K562 (cell line): Measurements from ENCODE around the gene CACNA2D2.

Experiments
- CC2D1A ChIP-seq: fragments of 450-650 bp; IDR thresholded peaks from 2 replicates; pipeline ENCODE4 v1.6.1; 2017; ENCODE audit warnings: mild to moderate bottlenecking
- CTCF ChIP-seq, 3 experiments: IDR thresholded peaks in 2 of 3; conservative IDR thresholded peaks in 1 of 3; 2 replicates each; pipeline ENCODE4 v1.5.1; 2011 to 2012; ENCODE audit warnings: low read length in 3 of 3, mild to moderate bottlenecking in 3 of 3, control low read depth in 2 of 3, improper control_type of control experiment in 1 of 3, inconsistent platforms in 1 of 3, low read depth in 1 of 3, mixed read lengths in 1 of 3, moderate library complexity in 1 of 3; ENCODE audit not compliant: insufficient read depth in 2 of 3
- ELF4 ChIP-seq: fragments of 450-650 bp; formaldehyde crosslinking; IDR thresholded peaks from 2 replicates; pipeline ENCODE4 v1.4.0; 2022; ENCODE audit warnings: missing genetic modification characterization
- FOXK1 ChIP-seq: sonication (generic); formaldehyde crosslinking; IDR thresholded peaks from 2 replicates; pipeline ENCODE4 v1.8.0; 2022; ENCODE audit warnings: missing genetic modification reagents, mild to moderate bottlenecking, borderline replicate concordance
- JUN ChIP-seq, 2 experiments: sonication (generic) in 1 of 2; formaldehyde crosslinking in 1 of 2; IDR thresholded peaks; 2 replicates each; pipeline versions ENCODE4 v1.6.1 to v1.8.0; 2012 to 2022; ENCODE audit warnings: borderline replicate concordance in 2 of 2, mild to moderate bottlenecking in 2 of 2, improper control_type of control experiment in 1 of 2, low read depth in 1 of 2, low read length in 1 of 2, missing genetic modification reagents in 1 of 2
- JUND ChIP-seq, 2 experiments: IDR thresholded peaks; 2 replicates in 1 of 2; 3 replicates in 1 of 2; pipeline ENCODE4 v1.6.1; 2011; ENCODE audit warnings: borderline replicate concordance in 2 of 2, low read depth in 2 of 2, low read length in 2 of 2, improper control_type of control experiment in 1 of 2, missing biosample characterization in 1 of 2, missing genetic modification characterization in 1 of 2, missing genetic modification reagents in 1 of 2
- MCM7 ChIP-seq, 2 experiments: fragments of 450-650 bp; IDR thresholded peaks; 2 replicates each; pipeline ENCODE4 v1.6.1; 2016 to 2018
- RFX1 ChIP-seq: fragments of 450-650 bp; IDR thresholded peaks from 2 replicates; pipeline ENCODE4 v1.6.1; 2016; ENCODE audit warnings: mild to moderate bottlenecking, moderate library complexity
- ZBTB26 ChIP-seq: fragments of 450-650 bp; formaldehyde crosslinking; IDR thresholded peaks from 2 replicates; pipeline ENCODE4 v1.4.0; 2022; ENCODE audit warnings: missing genetic modification characterization
- ZBTB49 ChIP-seq: sonication (generic); formaldehyde crosslinking; IDR thresholded peaks from 2 replicates; pipeline ENCODE4 v1.8.0; 2022; ENCODE audit warnings: missing genetic modification reagents, mild to moderate bottlenecking, borderline replicate concordance
- ZNF24 ChIP-seq: fragments of 450-650 bp; IDR thresholded peaks from 2 replicates; pipeline ENCODE4 v1.6.1; 2016
- ZNF263 ChIP-seq: sonication (generic); formaldehyde crosslinking; IDR thresholded peaks from 2 replicates; pipeline ENCODE4 v1.8.0; 2022; ENCODE audit warnings: mild to moderate bottlenecking, missing genetic modification reagents, borderline replicate concordance
- ZNF512 ChIP-seq: IDR thresholded peaks from 2 replicates; pipeline ENCODE4 v1.6.1; 2016; ENCODE audit warnings: missing genetic modification characterization, missing compliant biosample characterization
- ZNF668 ChIP-seq: fragments of 250-450 bp; sonication (Bioruptor Pico); IDR thresholded peaks from 2 replicates; pipeline ENCODE4 v1.8.0; 2022; ENCODE audit warnings: mild to moderate bottlenecking, inconsistent platforms

- TF ChIP-seq MCM7 (IDR thresholded peaks at IDR 0.05) (no peak), CTCF (IDR thresholded peaks at IDR 0.05 in 2 of 3, conservative IDR thresholded peaks at IDR 0.05 in 1 of 3; ENCODE audit: insufficient read depth in 2 of 3, low read depth in 1 of 3, low read length in 3 of 3) (no peak), ZBTB26 (no peak), ZBTB49 (no peak), CC2D1A (no peak), ZNF24 (no peak), ZNF512 (tag) (no peak), ELF4 (no peak), ZNF668 (CRISPR knock-in tag) (no peak), JUN (IDR thresholded peaks at IDR 0.05; ENCODE audit: borderline replicate concordance, low read depth, low read length) (no peak), JUN (CRISPR knock-in tag; IDR thresholded peaks at IDR 0.05; ENCODE audit: borderline replicate concordance) (no peak), ZNF263 (CRISPR knock-in tag) (no peak), RFX1 (no peak), FOXK1 (CRISPR knock-in tag) (no peak), JUND (IDR thresholded peaks at IDR 0.05; ENCODE audit: borderline replicate concordance, low read depth, low read length) (no peak), JUND (tag; IDR thresholded peaks at IDR 0.05; ENCODE audit: borderline replicate concordance, low read depth, low read length) (no peak)
These were observed 94.9 kb downstream of the CACNA2D2 start for GRCh38 chr3:50408443-50408944.
